HepG2 (cell line): ENCODE data around the gene SLC38A2. TPM values are rescaled to one million over a fixed set of nuclear protein-coding genes. Genes with fewer than 3 reads are reported as not detected.

Experiments used
- AHR ChIP-seq: IDR thresholded peaks from 2 replicates; pipeline ENCODE4 v1.6.1; 2018; ENCODE audit warnings: missing genetic modification reagents, missing compliant biosample characterization
- CEBPG ChIP-seq: IDR thresholded peaks from 2 replicates; pipeline ENCODE4 v1.6.1; 2016
- CENPX ChIP-seq: sonication (generic); formaldehyde crosslinking; IDR thresholded peaks from 2 replicates; pipeline ENCODE4 v1.9.0; 2021; ENCODE audit warnings: mild to moderate bottlenecking, missing genetic modification reagents, moderate library complexity
- FOXK1 ChIP-seq: sonication (generic); formaldehyde crosslinking; IDR thresholded peaks from 2 replicates; pipeline ENCODE4 v1.4.0; 2020; ENCODE audit warnings: low read depth, missing genetic modification reagents, borderline replicate concordance
- FOXP1 ChIP-seq, 2 experiments: fragments of 450-650 bp in 1 of 2; IDR thresholded peaks; 2 replicates each; pipeline ENCODE4 v1.6.1; 2017 to 2018; ENCODE audit warnings: antibody characterized with exemption in 1 of 2
- GZF1 ChIP-seq: sonication (generic); formaldehyde crosslinking; IDR thresholded peaks from 2 replicates; pipeline ENCODE4 v1.5.1; 2020; ENCODE audit warnings: mild to moderate bottlenecking, missing genetic modification reagents
- KLF12 ChIP-seq: sonication (generic); formaldehyde crosslinking; IDR thresholded peaks from 2 replicates; pipeline ENCODE4 v1.4.0; 2020; ENCODE audit warnings: missing genetic modification reagents, borderline replicate concordance
- MIER2 ChIP-seq: IDR thresholded peaks from 2 replicates; pipeline ENCODE4 v1.6.1; 2016; ENCODE audit warnings: missing biosample characterization, missing genetic modification reagents
- POLR2A ChIP-seq, 2 experiments: IDR thresholded peaks; 2 replicates each; pipeline ENCODE4 v1.6.1; 2011; ENCODE audit warnings: low read depth in 2 of 2, low read length in 2 of 2, mild to moderate bottlenecking in 1 of 2, moderate library complexity in 1 of 2; ENCODE audit not compliant: insufficient read depth in 1 of 2
- RAD21 ChIP-seq: fragments of 450-650 bp; formaldehyde crosslinking; IDR thresholded peaks from 2 replicates; pipeline ENCODE4 v1.5.0; 2020; ENCODE audit warnings: mild to moderate bottlenecking
- RFX1 ChIP-seq: fragments of 450-650 bp; IDR thresholded peaks from 2 replicates; pipeline ENCODE4 v1.6.1; 2017
- SRSF1 ChIP-seq: fragments of 200-400 bp; formaldehyde crosslinking; optimal IDR thresholded peaks from 2 replicates; pipeline ENCODE3; 2017; ENCODE audit warnings: mild to moderate bottlenecking, low read depth, low read length, moderate library complexity
- TBL1XR1 ChIP-seq: fragments of 150-350 bp; IDR thresholded peaks from 2 replicates; pipeline ENCODE4 v1.6.1; 2014; ENCODE audit warnings: borderline replicate concordance, low read length; ENCODE audit not compliant: partially characterized antibody
- YY1 ChIP-seq: IDR thresholded peaks from 2 replicates; pipeline ENCODE4 v1.6.1; 2011; ENCODE audit warnings: low read length, low read depth, moderate library complexity, mild to moderate bottlenecking; ENCODE audit not compliant: insufficient read depth, insufficient replicate concordance
- ZNF224 ChIP-seq: sonication (generic); formaldehyde crosslinking; IDR thresholded peaks from 2 replicates; pipeline ENCODE4 v1.5.0; 2020; ENCODE audit warnings: mild to moderate bottlenecking, missing genetic modification reagents
- ZNF292 ChIP-seq: sonication (generic); formaldehyde crosslinking; IDR thresholded peaks from 2 replicates; pipeline ENCODE4 v1.8.1; 2022; ENCODE audit warnings: mild to moderate bottlenecking, low read depth, missing genetic modification reagents, borderline replicate concordance
- ZNF589 ChIP-seq: sonication (generic); formaldehyde crosslinking; conservative IDR thresholded peaks from 2 replicates; pipeline ENCODE4 v1.8.0; 2022; ENCODE audit warnings: mild to moderate bottlenecking, moderate library complexity, missing genetic modification reagents
- ZNF75D ChIP-seq: sonication (generic); formaldehyde crosslinking; IDR thresholded peaks from 2 replicates; pipeline ENCODE4 v1.8.1; 2023; ENCODE audit warnings: missing genetic modification reagents, mild to moderate bottlenecking, borderline replicate concordance
- ZNF777 ChIP-seq: sonication (generic); formaldehyde crosslinking; IDR thresholded peaks from 2 replicates; pipeline ENCODE4 v1.4.0; 2020; ENCODE audit warnings: missing genetic modification reagents
- polyA plus RNA-seq, 8 experiments: library from polyadenylated mRNA; depleted of rRNA in 3 of 8; stranded (reverse) in 7 of 8; unstranded in 1 of 8; fragments of >200 nt; fragmentation: Illumina TruSeq in 4 of 8; extraction: Trizol in 4 of 8; gene quantifications; 2 replicates each; pipeline versions ENCODE4 v1.2.1 to v1.2.3, GENCODE V29; 2011 to 2016; ENCODE audit warnings: low read depth in 4 of 8, missing spikeins in 1 of 8, mixed read lengths in 1 of 8; ENCODE audit not compliant: insufficient read depth in 1 of 8
- total RNA-seq, 5 experiments: library from RNA; depleted of rRNA; stranded (reverse); fragments of >200 nt; fragmentation: Illumina TruSeq; extraction: Trizol; gene quantifications; 2 replicates each; pipeline ENCODE4 v1.2.3, GENCODE V29; 2016; ENCODE audit warnings: low read depth in 1 of 5
- TF ChIP-seq, protein P1 (sequence below): fragments of 450-650 bp; IDR thresholded peaks from 2 replicates; pipeline ENCODE4 v1.6.1; 2016
- TF ChIP-seq, protein P2 (sequence below): sonication (generic); formaldehyde crosslinking; IDR thresholded peaks from 2 replicates; pipeline ENCODE4 v1.5.0; 2020; ENCODE audit warnings: missing genetic modification reagents
- TF ChIP-seq, protein P3 (sequence below): sonication (generic); formaldehyde crosslinking; IDR thresholded peaks from 2 replicates; pipeline ENCODE4 v1.4.0; 2020; ENCODE audit warnings: missing genetic modification reagents, borderline replicate concordance
- TF ChIP-seq, protein P4 (sequence below): sonication (generic); formaldehyde crosslinking; IDR thresholded peaks from 2 replicates; pipeline ENCODE4 v1.5.1; 2020; ENCODE audit warnings: missing genetic modification reagents, mild to moderate bottlenecking, borderline replicate concordance

SLC38A2 gene
- total and polyA plus RNA-seq, 2 of the 13 experiments (the other 11 are each of a cell fraction or from before 2014, with no cell fraction given), result 368 to 880 TPM

DNA sequence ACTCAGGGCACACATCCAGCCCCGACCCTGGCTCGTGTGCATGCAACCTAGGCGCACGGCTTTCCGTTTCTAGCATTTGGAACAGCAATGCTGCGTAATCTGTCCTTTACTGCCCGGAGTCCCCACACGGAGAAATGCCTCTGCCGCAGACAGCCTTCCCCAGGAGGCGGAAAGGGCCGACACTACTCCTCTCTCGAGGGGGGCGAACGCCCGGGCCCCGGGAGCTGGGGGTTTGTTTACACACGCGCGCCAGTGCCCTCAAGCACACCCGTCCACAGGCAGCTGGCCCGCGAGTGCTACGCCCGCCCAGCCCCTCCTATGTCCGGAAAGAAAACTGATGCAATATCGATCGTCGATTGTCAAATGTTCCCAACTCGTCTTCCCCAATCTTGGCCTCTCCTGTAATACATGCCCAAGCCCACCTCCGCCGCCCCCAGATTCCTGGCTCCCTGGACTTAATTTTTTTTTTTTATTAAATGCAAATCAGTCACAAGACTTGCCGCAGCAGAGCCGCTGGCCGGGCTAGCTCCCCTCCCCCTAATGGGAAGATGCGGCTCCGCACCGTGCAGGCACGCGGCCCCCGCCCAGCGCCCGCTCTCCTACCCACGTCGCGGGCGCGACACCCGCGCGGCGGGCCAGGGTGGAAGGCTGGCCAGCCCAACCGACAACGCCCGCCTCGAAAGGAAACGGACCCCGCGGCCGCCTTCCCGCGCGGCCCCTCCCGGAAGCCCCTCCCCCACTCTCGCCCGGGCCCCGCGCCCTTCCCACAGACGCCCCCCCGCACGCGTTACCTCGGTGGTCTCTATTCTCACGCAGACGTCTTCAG lies 642 bp downstream of the SLC38A2 start (continued):
- TF ChIP-seq, protein P1, sequence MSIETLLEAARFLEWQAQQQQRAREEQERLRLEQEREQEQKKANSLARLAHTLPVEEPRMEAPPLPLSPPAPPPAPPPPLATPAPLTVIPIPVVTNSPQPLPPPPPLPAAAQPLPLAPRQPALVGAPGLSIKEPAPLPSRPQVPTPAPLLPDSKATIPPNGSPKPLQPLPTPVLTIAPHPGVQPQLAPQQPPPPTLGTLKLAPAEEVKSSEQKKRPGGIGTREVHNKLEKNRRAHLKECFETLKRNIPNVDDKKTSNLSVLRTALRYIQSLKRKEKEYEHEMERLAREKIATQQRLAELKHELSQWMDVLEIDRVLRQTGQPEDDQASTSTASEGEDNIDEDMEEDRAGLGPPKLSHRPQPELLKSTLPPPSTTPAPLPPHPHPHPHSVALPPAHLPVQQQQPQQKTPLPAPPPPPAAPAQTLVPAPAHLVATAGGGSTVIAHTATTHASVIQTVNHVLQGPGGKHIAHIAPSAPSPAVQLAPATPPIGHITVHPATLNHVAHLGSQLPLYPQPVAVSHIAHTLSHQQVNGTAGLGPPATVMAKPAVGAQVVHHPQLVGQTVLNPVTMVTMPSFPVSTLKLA, result no peak
- TF ChIP-seq AHR, result 0 out of 2 replicates have a peak, but pooled peaks have one; percentile 6
- no peak for TF ChIP-seq MIER2 (CRISPR knock-in tag)
- no peak for TF ChIP-seq ZNF224 (CRISPR knock-in tag)
- TF ChIP-seq ZNF75D (CRISPR knock-in tag), result 0 out of 2 replicates have a peak, but pooled peaks have one; percentile 17
- TF ChIP-seq FOXP1 (IDR thresholded peaks at IDR 0.05), result no peak
- TF ChIP-seq FOXP1 (CRISPR knock-in tag; IDR thresholded peaks at IDR 0.05), result no peak
- peak; percentile 76 for TF ChIP-seq CEBPG (CRISPR knock-in tag)
- TF ChIP-seq, protein P2, sequence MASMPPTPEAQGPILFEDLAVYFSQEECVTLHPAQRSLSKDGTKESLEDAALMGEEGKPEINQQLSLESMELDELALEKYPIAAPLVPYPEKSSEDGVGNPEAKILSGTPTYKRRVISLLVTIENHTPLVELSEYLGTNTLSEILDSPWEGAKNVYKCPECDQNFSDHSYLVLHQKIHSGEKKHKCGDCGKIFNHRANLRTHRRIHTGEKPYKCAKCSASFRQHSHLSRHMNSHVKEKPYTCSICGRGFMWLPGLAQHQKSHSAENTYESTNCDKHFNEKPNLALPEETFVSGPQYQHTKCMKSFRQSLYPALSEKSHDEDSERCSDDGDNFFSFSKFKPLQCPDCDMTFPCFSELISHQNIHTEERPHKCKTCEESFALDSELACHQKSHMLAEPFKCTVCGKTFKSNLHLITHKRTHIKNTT, result no peak
- TF ChIP-seq FOXK1 (CRISPR knock-in tag), result no peak
- TF ChIP-seq, protein P3, sequence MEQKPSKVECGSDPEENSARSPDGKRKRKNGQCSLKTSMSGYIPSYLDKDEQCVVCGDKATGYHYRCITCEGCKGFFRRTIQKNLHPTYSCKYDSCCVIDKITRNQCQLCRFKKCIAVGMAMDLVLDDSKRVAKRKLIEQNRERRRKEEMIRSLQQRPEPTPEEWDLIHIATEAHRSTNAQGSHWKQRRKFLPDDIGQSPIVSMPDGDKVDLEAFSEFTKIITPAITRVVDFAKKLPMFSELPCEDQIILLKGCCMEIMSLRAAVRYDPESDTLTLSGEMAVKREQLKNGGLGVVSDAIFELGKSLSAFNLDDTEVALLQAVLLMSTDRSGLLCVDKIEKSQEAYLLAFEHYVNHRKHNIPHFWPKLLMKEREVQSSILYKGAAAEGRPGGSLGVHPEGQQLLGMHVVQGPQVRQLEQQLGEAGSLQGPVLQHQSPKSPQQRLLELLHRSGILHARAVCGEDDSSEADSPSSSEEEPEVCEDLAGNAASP (CRISPR knock-in tag), result no peak
- TF ChIP-seq RAD21 (CRISPR knock-in tag), result no peak
- no peak for TF ChIP-seq RFX1
- TF ChIP-seq GZF1, result no peak
- no peak; the same call in none of the 2 replicates for TF ChIP-seq ZNF777
- no peak for TF ChIP-seq ZNF292 (CRISPR knock-in tag)
- TF ChIP-seq KLF12 (CRISPR knock-in tag), result 0 out of 2 replicates have a peak, but pooled peaks have one; percentile 11
- peak; percentile 87 for TF ChIP-seq SRSF1
- TF ChIP-seq, protein P4, sequence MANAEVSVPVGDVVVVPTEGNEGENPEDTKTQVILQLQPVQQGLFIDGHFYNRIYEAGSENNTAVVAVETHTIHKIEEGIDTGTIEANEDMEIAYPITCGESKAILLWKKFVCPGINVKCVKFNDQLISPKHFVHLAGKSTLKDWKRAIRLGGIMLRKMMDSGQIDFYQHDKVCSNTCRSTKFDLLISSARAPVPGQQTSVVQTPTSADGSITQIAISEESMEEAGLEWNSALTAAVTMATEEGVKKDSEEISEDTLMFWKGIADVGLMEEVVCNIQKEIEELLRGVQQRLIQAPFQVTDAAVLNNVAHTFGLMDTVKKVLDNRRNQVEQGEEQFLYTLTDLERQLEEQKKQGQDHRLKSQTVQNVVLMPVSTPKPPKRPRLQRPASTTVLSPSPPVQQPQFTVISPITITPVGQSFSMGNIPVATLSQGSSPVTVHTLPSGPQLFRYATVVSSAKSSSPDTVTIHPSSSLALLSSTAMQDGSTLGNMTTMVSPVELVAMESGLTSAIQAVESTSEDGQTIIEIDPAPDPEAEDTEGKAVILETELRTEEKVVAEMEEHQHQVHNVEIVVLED (CRISPR knock-in tag), result no peak
- TF ChIP-seq POLR2A (IDR thresholded peaks at IDR 0.05; ENCODE audit: insufficient read depth in 1 of 2, low read depth in 2 of 2, low read length in 2 of 2), result peak; percentile 59 to 77; a peak in 2 of 4 replicates
- TF ChIP-seq ZNF589 (CRISPR knock-in tag), result no peak
- TF ChIP-seq TBL1XR1, result no peak
- TF ChIP-seq YY1, result no peak
- TF ChIP-seq CENPX (CRISPR knock-in tag), result no peak
